GM12878 (cell line): ENCODE measurements around the gene METTL9. TPM values are rescaled to one million over a fixed set of nuclear protein-coding genes. Genes with fewer than 3 reads are reported as not detected.

Experiments used
- CEBPZ ChIP-seq: fragments of 150-350 bp; IDR thresholded peaks from 2 replicates; pipeline ENCODE4 v1.6.1; 2016; ENCODE audit warnings: low read depth, low read length
- CREB1 ChIP-seq: IDR thresholded peaks from 2 replicates; pipeline ENCODE4 v1.6.1; 2012; ENCODE audit warnings: low read depth, mild to moderate bottlenecking, inconsistent platforms
- ESRRA ChIP-seq: IDR thresholded peaks from 2 replicates; pipeline ENCODE4 v1.6.1; 2012; ENCODE audit warnings: mild to moderate bottlenecking, low read length, improper control_type of control experiment
- EZH2 ChIP-seq: IDR thresholded peaks from 2 replicates; pipeline ENCODE4 v1.6.1; 2012; ENCODE audit warnings: low read depth, mild to moderate bottlenecking, control low read depth, inconsistent platforms, low read length, borderline replicate concordance; ENCODE audit not compliant: control insufficient read depth
- POU2F2 ChIP-seq: IDR thresholded peaks from 3 replicates; pipeline ENCODE4 v1.6.1; 2011; ENCODE audit warnings: low read depth, mild to moderate bottlenecking, low read length, borderline replicate concordance
- RAD21 ChIP-seq: IDR thresholded peaks from 2 replicates; pipeline ENCODE4 v1.6.1; 2011; ENCODE audit warnings: mild to moderate bottlenecking, low read depth, low read length, moderate library complexity; ENCODE audit not compliant: insufficient read depth
- SMC3 ChIP-seq: IDR thresholded peaks from 2 replicates; pipeline ENCODE4 v1.6.1; 2011; ENCODE audit warnings: low read length, improper control_type of control experiment, borderline replicate concordance
- ZNF384 ChIP-seq: IDR thresholded peaks from 2 replicates; pipeline ENCODE4 v1.6.1; 2012; ENCODE audit warnings: low read depth, mild to moderate bottlenecking, low read length, improper control_type of control experiment, borderline replicate concordance
- polyA plus RNA-seq, 11 experiments: library from polyadenylated mRNA; depleted of rRNA in 4 of 11; unstranded in 6 of 11; stranded (reverse) in 5 of 11; fragments of >200 nt; fragmentation: Nextera tagmentation in 4 of 11; fragmentation: Illumina TruSeq in 1 of 11; extraction: Ambion mirVana in 4 of 11; extraction: Trizol in 1 of 11; gene quantifications; 1 replicate in 1 of 11; 2 replicates in 10 of 11; pipeline versions ENCODE4 v1.2.1 to v1.2.3, GENCODE V29; 2011 to 2016; ENCODE audit warnings: inconsistent platforms in 2 of 11, missing spikeins in 2 of 11, low read depth in 1 of 11
- total RNA-seq, 4 experiments: library from RNA; depleted of rRNA in 3 of 4; stranded (reverse); fragments of >200 nt in 3 of 4; fragmentation: Illumina TruSeq in 1 of 4; extraction: Trizol in 1 of 4; gene quantifications; 2 replicates each; pipeline versions ENCODE4 v1.2.1 to v1.2.3, GENCODE V29; 2013 to 2021
- TF ChIP-seq, protein P1 (sequence below): fragments of 450-650 bp; IDR thresholded peaks from 2 replicates; pipeline ENCODE4 v1.6.1; 2017; ENCODE audit warnings: mild to moderate bottlenecking, low read depth, inconsistent platforms; ENCODE audit not compliant: poor library complexity, severe bottlenecking
- TF ChIP-seq, protein P2 (sequence below): fragments of 450-650 bp; IDR thresholded peaks from 2 replicates; pipeline ENCODE4 v1.6.1; 2016; ENCODE audit warnings: mild to moderate bottlenecking
- TF ChIP-seq, protein P3 (sequence below): fragments of 450-650 bp; IDR thresholded peaks from 2 replicates; pipeline ENCODE4 v1.6.1; 2016; ENCODE audit warnings: mild to moderate bottlenecking, moderate library complexity, borderline replicate concordance
- TF ChIP-seq, protein P4 (sequence below): IDR thresholded peaks from 2 replicates; pipeline ENCODE4 v1.6.1; 2012; ENCODE audit warnings: mild to moderate bottlenecking, low read depth, low read length

Gene METTL9
- total and polyA plus RNA-seq, 10 of the 15 experiments (the other 5 are each of a cell fraction or from before 2014, with no cell fraction given) = 19.4 to 119 (median 101) TPM

DNA sequence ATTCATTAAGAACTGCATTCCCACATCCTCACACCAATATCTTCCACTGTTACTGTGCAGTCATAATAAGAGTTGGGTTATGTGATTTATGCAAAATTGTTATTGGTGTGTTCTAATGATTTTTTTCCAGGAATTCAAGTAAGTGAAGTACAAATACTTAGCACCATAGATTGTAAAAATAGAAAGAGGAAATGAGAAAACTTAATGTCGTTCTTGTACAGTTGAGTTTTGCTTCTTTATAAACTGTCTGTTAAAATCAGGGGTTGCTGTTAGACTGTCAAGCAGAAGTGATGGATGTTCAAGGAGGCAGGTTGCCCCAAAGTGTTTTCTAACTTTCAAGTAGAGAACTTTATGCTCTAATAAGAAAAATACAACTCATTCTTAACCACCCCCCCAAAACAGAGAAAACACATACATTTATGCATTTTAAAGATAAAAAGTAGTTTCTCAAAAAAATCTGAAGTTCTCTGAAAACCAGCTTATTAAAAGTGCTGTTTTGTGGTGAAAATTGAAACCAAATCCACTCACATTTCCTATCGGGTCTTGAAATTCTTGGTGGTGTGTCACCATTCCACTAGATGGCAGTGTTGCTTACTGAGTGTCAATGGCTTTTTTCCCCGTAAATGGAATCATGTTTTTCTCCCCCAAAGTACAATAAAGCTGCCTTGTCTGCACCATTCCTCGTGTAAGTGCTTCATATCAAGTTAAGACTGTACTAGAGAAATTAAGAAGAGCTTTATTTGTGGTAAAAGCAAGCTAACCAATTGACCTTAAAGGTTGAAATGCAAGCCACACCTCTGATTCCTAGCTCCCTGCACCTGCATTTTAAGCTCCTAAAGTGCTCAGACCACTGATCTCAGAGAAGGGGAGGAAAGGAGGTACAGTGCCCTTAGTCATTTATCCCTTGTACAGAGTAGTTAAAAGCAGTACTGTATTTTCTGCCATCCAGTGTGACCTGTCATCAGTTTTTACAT is 57.7 kb downstream of the METTL9 start (continued):
- TF ChIP-seq, protein P1, sequence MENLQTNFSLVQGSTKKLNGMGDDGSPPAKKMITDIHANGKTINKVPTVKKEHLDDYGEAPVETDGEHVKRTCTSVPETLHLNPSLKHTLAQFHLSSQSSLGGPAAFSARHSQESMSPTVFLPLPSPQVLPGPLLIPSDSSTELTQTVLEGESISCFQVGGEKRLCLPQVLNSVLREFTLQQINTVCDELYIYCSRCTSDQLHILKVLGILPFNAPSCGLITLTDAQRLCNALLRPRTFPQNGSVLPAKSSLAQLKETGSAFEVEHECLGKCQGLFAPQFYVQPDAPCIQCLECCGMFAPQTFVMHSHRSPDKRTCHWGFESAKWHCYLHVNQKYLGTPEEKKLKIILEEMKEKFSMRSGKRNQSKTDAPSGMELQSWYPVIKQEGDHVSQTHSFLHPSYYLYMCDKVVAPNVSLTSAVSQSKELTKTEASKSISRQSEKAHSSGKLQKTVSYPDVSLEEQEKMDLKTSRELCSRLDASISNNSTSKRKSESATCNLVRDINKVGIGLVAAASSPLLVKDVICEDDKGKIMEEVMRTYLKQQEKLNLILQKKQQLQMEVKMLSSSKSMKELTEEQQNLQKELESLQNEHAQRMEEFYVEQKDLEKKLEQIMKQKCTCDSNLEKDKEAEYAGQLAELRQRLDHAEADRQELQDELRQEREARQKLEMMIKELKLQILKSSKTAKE = peak; percentile 77
- TF ChIP-seq ESRRA (no peak), SMC3 (peak; percentile 62; the same call in 1 of the 2 replicates), RAD21 (peak; percentile 83), CEBPZ (no peak), CREB1 (no peak), EZH2 (no peak), POU2F2 (0 out of 3 replicates have a peak, but pooled peaks have one; percentile 29), ZNF384 (no peak; the same call in 1 of the 2 replicates)
- TF ChIP-seq, protein P2, sequence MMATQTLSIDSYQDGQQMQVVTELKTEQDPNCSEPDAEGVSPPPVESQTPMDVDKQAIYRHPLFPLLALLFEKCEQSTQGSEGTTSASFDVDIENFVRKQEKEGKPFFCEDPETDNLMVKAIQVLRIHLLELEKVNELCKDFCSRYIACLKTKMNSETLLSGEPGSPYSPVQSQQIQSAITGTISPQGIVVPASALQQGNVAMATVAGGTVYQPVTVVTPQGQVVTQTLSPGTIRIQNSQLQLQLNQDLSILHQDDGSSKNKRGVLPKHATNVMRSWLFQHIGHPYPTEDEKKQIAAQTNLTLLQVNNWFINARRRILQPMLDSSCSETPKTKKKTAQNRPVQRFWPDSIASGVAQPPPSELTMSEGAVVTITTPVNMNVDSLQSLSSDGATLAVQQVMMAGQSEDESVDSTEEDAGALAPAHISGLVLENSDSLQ = peak; percentile 95
- TF ChIP-seq, protein P3, sequence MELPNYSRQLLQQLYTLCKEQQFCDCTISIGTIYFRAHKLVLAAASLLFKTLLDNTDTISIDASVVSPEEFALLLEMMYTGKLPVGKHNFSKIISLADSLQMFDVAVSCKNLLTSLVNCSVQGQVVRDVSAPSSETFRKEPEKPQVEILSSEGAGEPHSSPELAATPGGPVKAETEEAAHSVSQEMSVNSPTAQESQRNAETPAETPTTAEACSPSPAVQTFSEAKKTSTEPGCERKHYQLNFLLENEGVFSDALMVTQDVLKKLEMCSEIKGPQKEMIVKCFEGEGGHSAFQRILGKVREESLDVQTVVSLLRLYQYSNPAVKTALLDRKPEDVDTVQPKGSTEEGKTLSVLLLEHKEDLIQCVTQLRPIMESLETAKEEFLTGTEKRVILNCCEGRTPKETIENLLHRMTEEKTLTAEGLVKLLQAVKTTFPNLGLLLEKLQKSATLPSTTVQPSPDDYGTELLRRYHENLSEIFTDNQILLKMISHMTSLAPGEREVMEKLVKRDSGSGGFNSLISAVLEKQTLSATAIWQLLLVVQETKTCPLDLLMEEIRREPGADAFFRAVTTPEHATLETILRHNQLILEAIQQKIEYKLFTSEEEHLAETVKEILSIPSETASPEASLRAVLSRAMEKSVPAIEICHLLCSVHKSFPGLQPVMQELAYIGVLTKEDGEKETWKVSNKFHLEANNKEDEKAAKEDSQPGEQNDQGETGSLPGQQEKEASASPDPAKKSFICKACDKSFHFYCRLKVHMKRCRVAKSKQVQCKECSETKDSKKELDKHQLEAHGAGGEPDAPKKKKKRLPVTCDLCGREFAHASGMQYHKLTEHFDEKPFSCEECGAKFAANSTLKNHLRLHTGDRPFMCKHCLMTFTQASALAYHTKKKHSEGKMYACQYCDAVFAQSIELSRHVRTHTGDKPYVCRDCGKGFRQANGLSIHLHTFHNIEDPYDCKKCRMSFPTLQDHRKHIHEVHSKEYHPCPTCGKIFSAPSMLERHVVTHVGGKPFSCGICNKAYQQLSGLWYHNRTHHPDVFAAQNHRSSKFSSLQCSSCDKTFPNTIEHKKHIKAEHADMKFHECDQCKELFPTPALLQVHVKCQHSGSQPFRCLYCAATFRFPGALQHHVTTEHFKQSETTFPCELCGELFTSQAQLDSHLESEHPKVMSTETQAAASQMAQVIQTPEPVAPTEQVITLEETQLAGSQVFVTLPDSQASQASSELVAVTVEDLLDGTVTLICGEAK = peak; percentile 74; the same call in 1 of the 2 replicates
- TF ChIP-seq, protein P4, sequence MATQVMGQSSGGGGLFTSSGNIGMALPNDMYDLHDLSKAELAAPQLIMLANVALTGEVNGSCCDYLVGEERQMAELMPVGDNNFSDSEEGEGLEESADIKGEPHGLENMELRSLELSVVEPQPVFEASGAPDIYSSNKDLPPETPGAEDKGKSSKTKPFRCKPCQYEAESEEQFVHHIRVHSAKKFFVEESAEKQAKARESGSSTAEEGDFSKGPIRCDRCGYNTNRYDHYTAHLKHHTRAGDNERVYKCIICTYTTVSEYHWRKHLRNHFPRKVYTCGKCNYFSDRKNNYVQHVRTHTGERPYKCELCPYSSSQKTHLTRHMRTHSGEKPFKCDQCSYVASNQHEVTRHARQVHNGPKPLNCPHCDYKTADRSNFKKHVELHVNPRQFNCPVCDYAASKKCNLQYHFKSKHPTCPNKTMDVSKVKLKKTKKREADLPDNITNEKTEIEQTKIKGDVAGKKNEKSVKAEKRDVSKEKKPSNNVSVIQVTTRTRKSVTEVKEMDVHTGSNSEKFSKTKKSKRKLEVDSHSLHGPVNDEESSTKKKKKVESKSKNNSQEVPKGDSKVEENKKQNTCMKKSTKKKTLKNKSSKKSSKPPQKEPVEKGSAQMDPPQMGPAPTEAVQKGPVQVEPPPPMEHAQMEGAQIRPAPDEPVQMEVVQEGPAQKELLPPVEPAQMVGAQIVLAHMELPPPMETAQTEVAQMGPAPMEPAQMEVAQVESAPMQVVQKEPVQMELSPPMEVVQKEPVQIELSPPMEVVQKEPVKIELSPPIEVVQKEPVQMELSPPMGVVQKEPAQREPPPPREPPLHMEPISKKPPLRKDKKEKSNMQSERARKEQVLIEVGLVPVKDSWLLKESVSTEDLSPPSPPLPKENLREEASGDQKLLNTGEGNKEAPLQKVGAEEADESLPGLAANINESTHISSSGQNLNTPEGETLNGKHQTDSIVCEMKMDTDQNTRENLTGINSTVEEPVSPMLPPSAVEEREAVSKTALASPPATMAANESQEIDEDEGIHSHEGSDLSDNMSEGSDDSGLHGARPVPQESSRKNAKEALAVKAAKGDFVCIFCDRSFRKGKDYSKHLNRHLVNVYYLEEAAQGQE = no peak
